Measurements from ENCODE around the gene PIP5K1C. TPM values are rescaled to one million over a fixed set of nuclear protein-coding genes. Genes with fewer than 3 reads are reported as not detected.

The PIP5K1C gene
- total and polyA plus RNA-seq, 7 donors, result 8.7 to 22.4 (median 16.3) TPM

- Histone ChIP-seq H3K4me1 (no peaks in the 10 kb centered on the region), H3K4me3 (no peak overlapping the region), H3K27me3 (ENCODE audit: insufficient read depth in 3 of 3, low read length in 2 of 3) (no peaks in the 10 kb centered on the region), H3K27ac (no peak overlapping the region), H3K9me3 (no peaks in the 10 kb centered on the region), H3K36me3 (ENCODE audit: insufficient read depth in 1 of 2, low read depth in 1 of 2) (peaks cover 0 to 65% of the 10 kb centered on the region in 2 donors)
- ATAC-seq (no peak), DNase-seq (no peak)
- TF ChIP-seq CTCF (IDR thresholded peaks at IDR 0.05), result no peak
- intact Hi-C loops (cut with DNase I), result no loop called here
- 92 to 95% (median 94%) methylated on average over 33 to 34 of the region's 34 CpGs for WGBS, 3 donors
Measured at GRCh38 chr19:3661284-3662238, 38.7 kb downstream of the PIP5K1C start.

- DNase-seq, result no peak
- intact Hi-C loops (cut with DNase I), result no loop called here
- TF ChIP-seq CTCF (IDR thresholded peaks at IDR 0.05), result no peak
Measured at GRCh38 chr19:3660493-3661219, 39.6 kb downstream of the PIP5K1C start.

DNA sequence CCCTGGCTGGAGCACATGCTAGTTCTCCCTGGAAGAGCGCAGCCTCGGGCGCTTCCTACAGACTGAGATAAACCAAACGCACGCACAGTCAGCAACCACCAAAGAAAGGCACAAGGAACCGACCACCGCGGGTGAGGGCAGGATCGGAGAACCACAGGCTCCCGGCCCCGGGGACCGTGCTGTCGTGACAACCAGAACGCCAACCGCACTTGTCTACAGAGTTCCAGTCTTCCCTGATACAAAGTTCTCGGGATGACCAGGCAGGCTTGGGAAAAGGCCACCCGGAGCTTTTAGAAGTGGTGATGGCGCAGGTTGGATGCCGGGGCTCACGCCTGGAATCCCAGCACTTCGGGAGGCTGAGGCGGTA lies 40.5 kb downstream of the PIP5K1C start:
- no peaks in the 10 kb centered on the region for H3K9me3 ChIP-seq
- H3K27me3 ChIP-seq (ENCODE audit: insufficient read depth in 3 of 3, low read length in 2 of 3), result no peaks in the 10 kb centered on the region
- H3K4me3 ChIP-seq, result no peak overlapping the region
- ATAC-seq, result no peak
- no peak for DNase-seq
- 91 to 97% (median 91%) methylated on average over 22 of the region's 22 CpGs for WGBS, 3 donors
- no peaks in the 10 kb centered on the region for H3K4me1 ChIP-seq
- no peak overlapping the region for H3K27ac ChIP-seq
- peaks cover 0 to 75% of the 10 kb centered on the region in 2 donors for H3K36me3 ChIP-seq (ENCODE audit: insufficient read depth in 1 of 2, low read depth in 1 of 2)
- intact Hi-C loops (cut with DNase I), result no loop called here
- no peak for TF ChIP-seq CTCF (IDR thresholded peaks at IDR 0.05)

More at GRCh38 chr19:3660493-3661219, 39.6 kb downstream of the PIP5K1C start:
- H3K27me3 ChIP-seq (ENCODE audit: insufficient read depth in 3 of 3, low read length in 2 of 3), result no peaks in the 10 kb centered on the region
- no peaks in the 10 kb centered on the region for H3K4me1 ChIP-seq
- H3K27ac ChIP-seq, result peak overlapping the region; percentile 9
- WGBS, 3 donors, result 39 to 53% (median 41%) methylated on average over 21 to 23 of the region's 23 CpGs
- peak; percentile 46 to 72 (median 60) for ATAC-seq
- no peaks in the 10 kb centered on the region for H3K9me3 ChIP-seq
- peaks cover 0 to 74% of the 10 kb centered on the region in 2 donors for H3K36me3 ChIP-seq (ENCODE audit: insufficient read depth in 1 of 2, low read depth in 1 of 2)
- H3K4me3 ChIP-seq, result no peak overlapping the region

DNA sequence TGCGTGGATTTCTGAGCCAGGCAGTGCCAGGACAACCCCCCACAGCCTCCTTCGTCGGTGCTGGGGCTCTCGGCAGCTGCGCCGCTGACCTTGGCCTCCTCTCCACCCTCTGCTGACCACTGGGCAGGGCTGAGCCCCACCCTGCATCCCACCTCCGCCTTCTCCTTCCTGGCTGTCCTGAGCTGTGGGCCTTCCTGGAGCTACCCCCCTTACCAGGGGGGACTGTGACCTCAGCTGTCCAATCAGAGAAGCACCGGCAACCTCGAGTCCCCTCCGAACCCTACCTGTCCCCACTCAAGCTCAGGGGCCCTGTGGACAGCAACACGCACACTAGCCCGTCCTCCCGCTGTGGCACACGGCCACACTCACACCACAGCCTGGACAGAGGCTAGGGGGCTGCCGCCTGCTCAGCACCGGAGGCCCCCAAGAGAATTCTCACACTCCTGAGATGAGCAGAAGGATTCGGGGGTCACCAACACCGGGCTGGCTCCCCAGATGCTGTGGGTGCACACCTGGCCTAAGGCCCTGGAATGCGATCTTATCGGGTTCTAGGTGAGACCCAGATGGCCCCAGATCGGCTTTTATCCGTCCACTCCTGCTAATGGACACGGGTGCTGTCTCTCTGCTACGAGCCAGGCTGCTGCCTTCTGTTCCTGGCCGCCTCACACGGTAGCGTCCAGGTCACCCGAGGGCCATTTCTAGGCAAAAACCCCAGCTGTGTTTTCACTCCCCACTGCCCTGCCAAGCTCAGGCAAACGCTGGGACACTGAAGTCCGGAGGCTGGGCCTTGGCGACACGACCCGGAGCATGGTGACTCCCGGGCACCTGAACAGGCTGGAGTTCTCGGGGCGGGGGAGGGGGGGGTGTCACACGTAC lies 41.2 kb downstream of the PIP5K1C start:
- no peak for TF ChIP-seq CTCF (IDR thresholded peaks at IDR 0.05)
- Histone ChIP-seq H3K4me3 (no peak overlapping the region), H3K27ac (no peak overlapping the region), H3K36me3 (ENCODE audit: insufficient read depth in 1 of 2, low read depth in 1 of 2) (peaks cover 0 to 69% of the 10 kb centered on the region in 2 donors), H3K9me3 (no peaks in the 10 kb centered on the region), H3K4me1 (no peaks in the 10 kb centered on the region), H3K27me3 (ENCODE audit: insufficient read depth in 3 of 3, low read length in 2 of 3) (no peaks in the 10 kb centered on the region)
- intact Hi-C loops (cut with DNase I), result no loop called here
- DNase-seq, result no peak
- 83 to 89% (median 85%) methylated on average over 37 of the region's 37 CpGs for WGBS, 3 donors
- no peak for ATAC-seq
